PC-9 (cell line): ENCODE data around the gene MAP2K6. TPM values are rescaled to one million over a fixed set of nuclear protein-coding genes. Genes with fewer than 3 reads are reported as not detected.

Source experiments
- BruUV-seq: library from RNA; stranded (reverse); fragments of 400-500 nt; replicated peaks from 2 replicates; lab custom pipeline; 2021; lab: Mats Ljungman, UMichigan
- CTCF ChIA-PET: fragments of 300-600 bp; sonication (Branson Sonifier 250); formaldehyde crosslinking; loops from one replicate; lab custom pipeline; 2022; ENCODE audit warnings: antibody characterized with exemption; lab: Charles Lee
- POLR2A ChIA-PET: fragments of 300-600 bp; sonication (Branson Sonifier 250); formaldehyde crosslinking; loops from one replicate; lab custom pipeline; 2022; ENCODE audit warnings: antibody characterized with exemption; ENCODE audit not compliant: unreplicated experiment; lab: Charles Lee
- DNase-seq, 2 experiments: peaks; one replicate each; pipeline versions ENCODE4 v3.0.0 to v3.0.0-alpha.2; 2015 to 2022; ENCODE audit warnings: mixed read lengths in 1 of 2
- H2AFZ ChIP-seq: fragments of 200-600 bp; sonication (generic); 2 replicates; pipeline ENCODE4 v1.8.1; 2017; ENCODE audit warnings: antibody characterized with exemption
- H3F3A ChIP-seq: fragments of 200-600 bp; sonication (generic); 2 replicates; pipeline ENCODE4 v1.8.1; 2017; ENCODE audit warnings: antibody characterized with exemption, mild to moderate bottlenecking, low read depth; ENCODE audit not compliant: insufficient read depth
- H3K27ac ChIP-seq: fragments of 200-600 bp; sonication (generic); 2 replicates; pipeline ENCODE4 v1.6.1; 2016; ENCODE audit warnings: mixed run types
- H3K27me3 ChIP-seq: fragments of 200-600 bp; sonication (generic); 2 replicates; pipeline ENCODE4 v1.6.1; 2016; ENCODE audit warnings: low read depth, mixed run types; ENCODE audit not compliant: insufficient read depth
- H3K36me3 ChIP-seq: fragments of 200-600 bp; sonication (generic); 2 replicates; pipeline ENCODE4 v1.6.1; 2016; ENCODE audit warnings: low read depth, mixed run types
- H3K4me1 ChIP-seq: fragments of 200-600 bp; sonication (generic); replicated peaks from 2 replicates; pipeline ENCODE4 v1.6.1; 2016; ENCODE audit warnings: mixed run types; ENCODE audit not compliant: insufficient read depth
- H3K4me2 ChIP-seq: fragments of 200-600 bp; sonication (generic); 2 replicates; pipeline ENCODE4 v1.6.1; 2017; ENCODE audit warnings: mixed run types
- H3K4me3 ChIP-seq: fragments of 200-600 bp; sonication (generic); 2 replicates; pipeline ENCODE4 v1.6.1; 2016; ENCODE audit warnings: mixed run types
- H3K79me2 ChIP-seq: fragments of 200-600 bp; sonication (generic); 2 replicates; pipeline ENCODE4 v1.6.1; 2017; ENCODE audit warnings: low read depth, mixed run types
- H3K9me2 ChIP-seq: fragments of 200-600 bp; sonication (generic); 2 replicates; pipeline ENCODE4 v1.8.1; 2017; ENCODE audit warnings: mild to moderate bottlenecking; ENCODE audit not compliant: insufficient read depth
- H3K9me3 ChIP-seq: fragments of 200-600 bp; sonication (generic); 2 replicates; pipeline ENCODE4 v1.8.1; 2016; ENCODE audit warnings: low read depth; ENCODE audit not compliant: insufficient read depth
- H4K20me1 ChIP-seq: fragments of 200-600 bp; sonication (generic); 2 replicates; pipeline ENCODE4 v1.8.1; 2017; ENCODE audit not compliant: insufficient read depth
- CTCF ChIP-seq: fragments of 200-600 bp; sonication (generic); conservative IDR thresholded peaks from 2 replicates; pipeline ENCODE4 v1.6.1; 2017; ENCODE audit warnings: mixed run types, antibody characterized with exemption, mild to moderate bottlenecking, moderate library complexity
- EZH2 ChIP-seq: fragments of 200-600 bp; sonication (generic); IDR thresholded peaks from 2 replicates; pipeline ENCODE4 v1.8.0; 2017; ENCODE audit warnings: antibody characterized with exemption, low read depth
- intact Hi-C: fragments of 100-400 bp; cut with micrococcal nuclease; formaldehyde crosslinking; loops from one replicate; pipeline ENCODE4 v1.10.0; 2022; ENCODE audit not compliant: unreplicated experiment
- total RNA-seq: library from RNA; stranded (reverse); gene quantifications from 2 replicates; pipeline ENCODE4 v1.2.3, GENCODE V29; 2021

The MAP2K6 gene
- total RNA-seq, 1 experiment from 2014 or later = 1.6 TPM

- H3K4me1 ChIP-seq = no peaks in the 10 kb centered on the region
- H3K27ac ChIP-seq = no peak overlapping the region
- H3K79me2 ChIP-seq = no peaks in the 10 kb centered on the region
- BruUV-seq = no TSS peak
- H3K36me3 ChIP-seq = no peaks in the 10 kb centered on the region
- CTCF ChIA-PET = no interaction called here
- H3K4me2 ChIP-seq = no peak overlapping the region
- H4K20me1 ChIP-seq = no peaks in the 10 kb centered on the region
- no peak overlapping the region for H3K4me3 ChIP-seq
- H3F3A ChIP-seq = no peaks in the 10 kb centered on the region
- H3K27me3 ChIP-seq = no peaks in the 10 kb centered on the region
- no peaks in the 10 kb centered on the region for H3K9me2 ChIP-seq
- no peak for TF ChIP-seq CTCF
- TF ChIP-seq EZH2 = no peak
- intact Hi-C loops = no loop called here
- H2AFZ ChIP-seq = no peak overlapping the region
- DNase-seq = no peak
- POLR2A ChIA-PET = no interaction called here
- no peaks in the 10 kb centered on the region for H3K9me3 ChIP-seq
Measured at GRCh38 chr17:69450131-69450530, 35.6 kb downstream of the MAP2K6 start.

- no peaks in the 10 kb centered on the region for H3K4me1 ChIP-seq
- no peaks in the 10 kb centered on the region for H3F3A ChIP-seq
- TF ChIP-seq EZH2 = no peak
- TF ChIP-seq CTCF = no peak
- no peak overlapping the region for H2AFZ ChIP-seq
- H4K20me1 ChIP-seq = no peaks in the 10 kb centered on the region
- H3K9me2 ChIP-seq = no peaks in the 10 kb centered on the region
- H3K79me2 ChIP-seq = no peaks in the 10 kb centered on the region
- H3K36me3 ChIP-seq = no peaks in the 10 kb centered on the region
- H3K9me3 ChIP-seq = no peaks in the 10 kb centered on the region
- H3K4me2 ChIP-seq = no peak overlapping the region
- no peak overlapping the region for H3K4me3 ChIP-seq
- intact Hi-C loops = no loop called here
- H3K27ac ChIP-seq = no peak overlapping the region
- BruUV-seq = no TSS peak
- CTCF ChIA-PET = no interaction called here
- no peak for DNase-seq
- H3K27me3 ChIP-seq = no peaks in the 10 kb centered on the region
- POLR2A ChIA-PET = no interaction called here
Measured at GRCh38 chr17:69450918-69451317, 36.4 kb downstream of the MAP2K6 start.

GRCh38 chr17:69451416-69452394 is 37.2 kb downstream of the MAP2K6 start:
- POLR2A ChIA-PET = no interaction called here
- intact Hi-C loops = no loop called here
- H3K4me2 ChIP-seq = no peak overlapping the region
- no peak for DNase-seq
- H3F3A ChIP-seq = no peaks in the 10 kb centered on the region
- CTCF ChIA-PET = no interaction called here
- no peaks in the 10 kb centered on the region for H3K9me3 ChIP-seq
- H3K79me2 ChIP-seq = no peaks in the 10 kb centered on the region
- H3K27me3 ChIP-seq = no peaks in the 10 kb centered on the region
- no peak overlapping the region for H3K27ac ChIP-seq
- H3K4me1 ChIP-seq = no peaks in the 10 kb centered on the region
- H2AFZ ChIP-seq = no peak overlapping the region
- H3K36me3 ChIP-seq = no peaks in the 10 kb centered on the region
- no peak for TF ChIP-seq EZH2
- TF ChIP-seq CTCF = no peak
- H3K4me3 ChIP-seq = no peak overlapping the region
- BruUV-seq = no TSS peak
- no peaks in the 10 kb centered on the region for H4K20me1 ChIP-seq
- H3K9me2 ChIP-seq = no peaks in the 10 kb centered on the region
